AG04449 (cell line): ENCODE results near the gene IL15.
"Not testable (repeated sequence)": the region's sequence is repeated elsewhere in the genome, so short reads cannot be mapped to it uniquely, and the experiment has no call there.

Source experiments
- CTCF ChIA-PET: fragments of 350-600 bp; formaldehyde crosslinking; extraction: SDS; loops from one replicate; lab custom pipeline; 2021; ENCODE audit warnings: antibody characterized with exemption; lab: Yijun Ruan, JAX
- POLR2A ChIA-PET: fragments of 400-600, 350-600 bp; formaldehyde crosslinking; extraction: SDS; loops from one replicate; lab custom pipeline; 2020; ENCODE audit warnings: antibody characterized with exemption, inconsistent platforms; lab: Yijun Ruan, JAX
- DNase-seq: peaks from one replicate; pipeline ENCODE4 v3.0.0-alpha.2; 2010; ENCODE audit warnings: low read depth, low spot score
- H3K4me3 ChIP-seq: 2 replicates; pipeline ENCODE4 v1.5.1; 2011; ENCODE audit warnings: low read depth, mild to moderate bottlenecking, control low read depth, low read length
- CTCF ChIP-seq: IDR thresholded peaks from one replicate; pipeline ENCODE4 v1.5.1; 2011; ENCODE audit warnings: mild to moderate bottlenecking, moderate library complexity, low read length, control low read depth, inconsistent platforms; ENCODE audit not compliant: insufficient read depth; ENCODE audit errors: missing control alignments

IL15 gene

GRCh38 chr4:141609243-141609642 is 27.1 kb upstream of the IL15 start:
- ChIA-PET CTCF (no interaction called here), POLR2A (no interaction called here)
- no peak for TF ChIP-seq CTCF
- DNase-seq: no peak
- H3K4me3 ChIP-seq: no peak overlapping the region

GRCh38 chr4:141610365-141610764 is 26.0 kb upstream of the IL15 start:
- no peak overlapping the region for H3K4me3 ChIP-seq
- no peak for TF ChIP-seq CTCF
- CTCF ChIA-PET: no interaction called here
- DNase-seq: no peak
- POLR2A ChIA-PET: no interaction called here

GRCh38 chr4:141614878-141615586 is 21.4 kb upstream of the IL15 start:
- no peak for TF ChIP-seq CTCF
- CTCF ChIA-PET: no interaction called here
- no peak overlapping the region for H3K4me3 ChIP-seq
- no peak for DNase-seq
- POLR2A ChIA-PET: no interaction called here

DNA sequence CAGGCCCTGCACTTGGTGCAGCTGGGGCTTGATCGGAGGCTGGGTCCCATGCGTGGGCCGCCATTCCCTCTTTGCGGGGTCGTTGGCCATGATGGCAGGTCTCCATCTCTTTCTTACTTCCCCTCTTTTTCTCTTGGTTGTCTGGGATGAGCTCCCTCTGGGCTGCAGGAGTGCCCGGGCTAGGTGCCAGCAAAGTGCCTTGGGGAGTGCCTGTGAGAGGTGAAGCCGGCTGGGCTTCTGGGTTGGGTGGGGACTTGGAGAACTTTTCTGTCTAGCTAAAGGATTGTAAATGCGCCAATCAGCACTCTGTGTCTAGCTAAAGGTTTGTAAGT is 20.8 kb upstream of the IL15 start:
- DNase-seq, POLR2A ChIA-PET, CTCF ChIA-PET, H3K4me3 ChIP-seq: not testable (repeated sequence)

- no peak overlapping the region for H3K4me3 ChIP-seq
- no peak for DNase-seq
- ChIA-PET POLR2A (no interaction called here), CTCF (no interaction called here)
- no peak for TF ChIP-seq CTCF
Measured at GRCh38 chr4:141620715-141621114, 15.7 kb upstream of the IL15 start.

DNA sequence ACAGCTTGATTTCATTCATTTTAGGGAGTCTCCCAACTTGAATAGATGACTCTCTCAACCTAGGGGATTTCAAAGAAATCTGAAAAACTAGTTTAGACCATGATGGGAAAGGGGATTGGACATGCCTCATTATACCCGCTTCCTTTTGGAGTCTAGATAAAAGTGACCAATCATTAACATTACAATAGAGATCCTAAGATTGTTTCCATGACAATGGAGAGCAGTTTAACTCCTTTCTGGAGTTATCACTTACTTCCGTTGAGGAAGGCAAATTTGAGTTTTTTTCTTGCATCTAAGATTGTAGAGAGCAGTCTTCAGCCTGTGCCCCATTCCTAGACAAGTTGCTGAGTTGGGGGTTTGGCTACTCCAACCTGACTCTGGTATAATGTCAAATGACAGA is 11.4 kb upstream of the IL15 start:
- no peak for TF ChIP-seq CTCF
- no peak overlapping the region for H3K4me3 ChIP-seq
- DNase-seq: no peak
- ChIA-PET CTCF (no interaction called here), POLR2A (no interaction called here)

DNA sequence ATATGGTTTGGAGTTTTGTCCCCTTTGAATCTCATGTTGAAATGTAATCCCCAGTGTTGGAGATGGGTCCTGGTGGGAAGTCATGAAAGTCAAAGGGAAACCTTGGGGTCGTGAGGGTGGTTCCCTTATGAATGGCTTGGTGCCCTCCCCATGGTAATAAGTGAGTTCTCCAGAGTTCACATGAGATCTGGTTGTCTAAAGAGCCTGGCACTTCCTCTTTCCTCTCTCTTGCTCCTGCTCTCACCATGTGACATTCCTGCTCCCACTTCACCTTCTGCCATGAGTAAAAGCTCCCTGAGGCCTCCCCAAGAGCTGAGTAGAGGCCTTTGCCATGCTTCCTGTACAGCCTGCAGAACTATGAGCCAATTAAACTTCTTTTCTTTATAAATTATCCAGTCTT is 5.5 kb upstream of the IL15 start:
- DNase-seq: no peak
- ChIA-PET CTCF (no interaction called here), POLR2A (no interaction called here)
- no peak overlapping the region for H3K4me3 ChIP-seq
- TF ChIP-seq CTCF: no peak
